ENCODE results near the gene ZNF683.

DNA sequence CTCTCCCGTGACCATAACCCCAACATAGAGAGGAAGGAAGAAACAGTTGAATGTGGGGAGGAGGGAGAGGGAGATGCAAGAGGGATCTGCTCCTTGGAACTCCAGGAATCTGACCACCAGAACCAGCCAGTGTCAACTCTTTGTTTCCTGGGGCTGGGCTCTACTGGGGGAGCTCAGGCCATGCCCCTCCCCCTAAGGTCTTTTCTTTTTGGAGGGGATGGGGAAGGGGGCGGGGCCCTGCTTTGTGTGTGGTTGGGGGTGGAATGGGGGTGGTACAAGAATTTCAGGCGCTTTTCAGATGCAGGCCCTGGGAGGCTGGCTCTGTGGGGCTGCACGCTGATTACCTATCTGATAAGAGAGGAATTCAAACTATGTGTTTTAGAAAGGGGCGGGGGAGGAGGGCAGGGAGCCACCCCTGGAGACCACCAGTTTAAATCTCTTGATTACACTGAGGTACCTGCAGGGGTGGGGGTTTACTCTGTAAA lies 46.4 kb upstream of the ZNF683 start:
- TF ChIP-seq, protein P1, sequence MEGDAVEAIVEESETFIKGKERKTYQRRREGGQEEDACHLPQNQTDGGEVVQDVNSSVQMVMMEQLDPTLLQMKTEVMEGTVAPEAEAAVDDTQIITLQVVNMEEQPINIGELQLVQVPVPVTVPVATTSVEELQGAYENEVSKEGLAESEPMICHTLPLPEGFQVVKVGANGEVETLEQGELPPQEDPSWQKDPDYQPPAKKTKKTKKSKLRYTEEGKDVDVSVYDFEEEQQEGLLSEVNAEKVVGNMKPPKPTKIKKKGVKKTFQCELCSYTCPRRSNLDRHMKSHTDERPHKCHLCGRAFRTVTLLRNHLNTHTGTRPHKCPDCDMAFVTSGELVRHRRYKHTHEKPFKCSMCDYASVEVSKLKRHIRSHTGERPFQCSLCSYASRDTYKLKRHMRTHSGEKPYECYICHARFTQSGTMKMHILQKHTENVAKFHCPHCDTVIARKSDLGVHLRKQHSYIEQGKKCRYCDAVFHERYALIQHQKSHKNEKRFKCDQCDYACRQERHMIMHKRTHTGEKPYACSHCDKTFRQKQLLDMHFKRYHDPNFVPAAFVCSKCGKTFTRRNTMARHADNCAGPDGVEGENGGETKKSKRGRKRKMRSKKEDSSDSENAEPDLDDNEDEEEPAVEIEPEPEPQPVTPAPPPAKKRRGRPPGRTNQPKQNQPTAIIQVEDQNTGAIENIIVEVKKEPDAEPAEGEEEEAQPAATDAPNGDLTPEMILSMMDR (conservative IDR thresholded peaks at IDR 0.05 in 1 of 2, IDR thresholded peaks at IDR 0.05 in 1 of 2; ENCODE audit: low read depth in 1 of 2, low read length in 2 of 2): no peak
- no peak for TF ChIP-seq EZH2 (IDR thresholded peaks at IDR 0.05; ENCODE audit: low read length, missing control alignments)

Data from fibroblast of lung (primary cell).